Astrocyte of the cerebellum (primary cell): ENCODE measurements around the gene SMARCD3.

Experiments
- DNase-seq: peaks from one replicate; pipeline ENCODE4 v3.0.0-alpha.2; 2011; ENCODE audit warnings: low read depth
- H3K4me3 ChIP-seq: 2 replicates; pipeline ENCODE4 v1.5.1; 2011; ENCODE audit warnings: mild to moderate bottlenecking, low read depth, low read length, moderate library complexity
- in situ Hi-C: cut with HindIII; loops from 2 replicates; pipeline ENCODE4 v1.10.0; 2017; ENCODE audit warnings: low sequenced_read_pairs
- TF ChIP-seq, protein P1 (sequence below): IDR thresholded peaks from 2 replicates; pipeline ENCODE4 v1.5.1; 2012; ENCODE audit warnings: low read length, low read depth, moderate library complexity, mild to moderate bottlenecking; ENCODE audit errors: missing control alignments

SMARCD3 gene

DNA sequence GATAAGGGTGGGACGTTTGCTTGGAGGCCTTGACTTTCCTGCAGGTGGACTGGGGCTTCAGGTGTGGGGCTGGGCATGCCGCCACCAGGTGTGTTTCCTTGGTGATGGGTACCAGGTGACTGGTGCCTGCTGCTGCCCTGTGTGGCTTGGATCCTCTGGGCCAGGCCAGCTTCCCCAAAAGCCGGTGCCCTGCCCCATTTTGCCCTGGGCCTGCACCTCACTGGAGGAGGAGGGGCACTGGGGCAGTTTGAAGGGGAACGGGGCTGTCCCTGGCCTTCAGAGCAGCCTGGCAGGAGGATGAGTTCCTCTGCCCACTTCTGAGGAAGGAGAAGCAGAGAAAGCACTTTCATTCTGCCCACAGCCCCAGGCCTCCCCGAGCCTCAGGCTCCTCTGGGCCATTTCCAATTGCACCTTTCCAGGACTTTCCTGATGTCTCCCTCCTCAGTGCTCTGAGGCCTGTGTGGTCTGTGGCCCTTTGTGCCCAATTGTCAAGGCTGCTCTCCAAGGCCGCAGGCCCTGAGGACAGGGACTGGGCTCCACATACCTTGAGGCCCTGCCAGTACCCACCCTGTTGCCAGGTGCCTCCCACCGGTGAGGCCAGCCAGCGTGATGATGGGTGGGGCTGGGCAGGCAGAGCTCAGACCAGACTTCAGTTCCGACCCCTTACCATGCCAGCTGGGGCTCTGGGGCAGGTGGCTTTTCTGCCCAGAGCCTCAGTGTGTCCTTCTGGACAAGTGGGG, 25.3 kb upstream of the SMARCD3 start:
- no peak for DNase-seq
- in situ Hi-C loops, result no loop called here
- TF ChIP-seq, protein P1, sequence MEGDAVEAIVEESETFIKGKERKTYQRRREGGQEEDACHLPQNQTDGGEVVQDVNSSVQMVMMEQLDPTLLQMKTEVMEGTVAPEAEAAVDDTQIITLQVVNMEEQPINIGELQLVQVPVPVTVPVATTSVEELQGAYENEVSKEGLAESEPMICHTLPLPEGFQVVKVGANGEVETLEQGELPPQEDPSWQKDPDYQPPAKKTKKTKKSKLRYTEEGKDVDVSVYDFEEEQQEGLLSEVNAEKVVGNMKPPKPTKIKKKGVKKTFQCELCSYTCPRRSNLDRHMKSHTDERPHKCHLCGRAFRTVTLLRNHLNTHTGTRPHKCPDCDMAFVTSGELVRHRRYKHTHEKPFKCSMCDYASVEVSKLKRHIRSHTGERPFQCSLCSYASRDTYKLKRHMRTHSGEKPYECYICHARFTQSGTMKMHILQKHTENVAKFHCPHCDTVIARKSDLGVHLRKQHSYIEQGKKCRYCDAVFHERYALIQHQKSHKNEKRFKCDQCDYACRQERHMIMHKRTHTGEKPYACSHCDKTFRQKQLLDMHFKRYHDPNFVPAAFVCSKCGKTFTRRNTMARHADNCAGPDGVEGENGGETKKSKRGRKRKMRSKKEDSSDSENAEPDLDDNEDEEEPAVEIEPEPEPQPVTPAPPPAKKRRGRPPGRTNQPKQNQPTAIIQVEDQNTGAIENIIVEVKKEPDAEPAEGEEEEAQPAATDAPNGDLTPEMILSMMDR, result no peak

DNA sequence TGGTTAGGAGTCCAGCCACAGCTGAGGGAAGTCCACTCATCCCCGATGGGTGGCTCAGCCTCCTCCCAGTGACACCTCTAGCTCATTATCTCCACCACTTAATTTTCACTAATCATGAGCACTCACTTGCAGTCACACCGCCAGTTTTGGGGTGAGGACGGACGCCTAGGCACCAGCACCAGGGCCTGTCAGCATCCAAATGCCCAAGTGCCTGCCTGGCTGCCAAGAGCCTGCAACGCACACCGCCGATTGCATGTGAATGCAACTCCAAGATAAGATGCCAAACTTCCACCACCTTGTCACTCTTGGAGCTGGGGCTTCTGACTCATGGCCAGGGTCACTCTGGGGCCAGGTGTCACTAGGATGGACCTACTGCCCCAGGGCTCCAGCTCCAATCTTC, 24.4 kb upstream of the SMARCD3 start:
- in situ Hi-C loops, result no loop called here
- DNase-seq, result no peak
- TF ChIP-seq, protein P1, result no peak
- H3K4me3 ChIP-seq, result no peak overlapping the region

More for the DNA sequence above, 25.3 kb upstream of the SMARCD3 start:
- H3K4me3 ChIP-seq, result no peak overlapping the region

DNA sequence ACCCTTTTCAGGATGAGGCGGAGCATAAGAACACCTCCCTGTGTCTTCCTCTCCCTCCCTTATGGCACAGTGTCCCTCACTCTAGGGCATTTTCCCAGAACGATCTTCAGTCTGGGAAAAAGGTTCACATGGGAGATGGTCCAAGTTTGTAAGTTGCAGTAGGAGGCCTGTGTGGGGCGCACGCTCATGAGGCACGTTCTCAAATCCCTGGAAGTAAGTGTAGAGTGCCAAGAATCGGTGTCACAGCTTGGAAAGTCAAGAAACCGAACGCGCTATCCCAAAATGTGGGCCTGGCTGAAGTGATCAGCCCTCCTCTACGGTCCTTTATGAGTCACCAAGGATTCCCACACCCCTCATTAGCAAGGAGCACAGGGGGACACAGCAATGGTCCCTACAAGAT, 23.9 kb upstream of the SMARCD3 start:
- in situ Hi-C loops, result no loop called here
- H3K4me3 ChIP-seq, result no peak overlapping the region
- TF ChIP-seq, protein P1, result no peak
- DNase-seq, result no peak

DNA sequence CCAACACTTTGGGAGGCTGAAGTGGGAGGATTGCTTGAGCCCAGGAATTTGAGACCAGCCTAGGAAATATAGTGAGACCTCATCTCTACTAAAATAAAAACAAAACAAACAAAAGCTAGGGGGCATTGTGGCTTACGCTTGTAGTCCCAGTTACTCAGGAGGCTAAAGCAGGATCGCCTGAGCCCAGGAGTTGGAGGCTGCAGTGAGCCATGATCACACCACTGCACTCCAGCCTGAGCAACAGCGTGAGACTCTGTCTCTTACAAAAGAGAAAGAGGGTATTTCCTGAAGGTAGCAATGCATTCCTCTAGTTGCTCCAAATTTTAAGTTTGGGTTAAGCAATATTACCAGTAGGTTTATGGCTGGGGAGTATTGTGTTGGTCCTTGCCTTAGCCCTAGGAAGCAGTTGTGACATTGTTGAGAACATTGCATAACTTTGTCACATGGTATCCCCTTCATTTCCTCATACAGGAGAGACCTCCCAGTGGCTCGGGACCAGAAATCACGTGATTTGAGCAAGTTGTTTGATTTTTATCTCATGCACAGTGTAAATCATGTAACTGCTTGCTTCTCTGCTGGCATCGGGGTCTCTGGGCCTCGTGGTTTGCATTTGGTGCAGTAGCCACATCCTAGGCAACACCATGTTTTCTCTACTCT, 23.3 kb upstream of the SMARCD3 start:
- no peak overlapping the region for H3K4me3 ChIP-seq
- no peak for DNase-seq
- TF ChIP-seq, protein P1, result no peak
- in situ Hi-C loops, result no loop called here

DNA sequence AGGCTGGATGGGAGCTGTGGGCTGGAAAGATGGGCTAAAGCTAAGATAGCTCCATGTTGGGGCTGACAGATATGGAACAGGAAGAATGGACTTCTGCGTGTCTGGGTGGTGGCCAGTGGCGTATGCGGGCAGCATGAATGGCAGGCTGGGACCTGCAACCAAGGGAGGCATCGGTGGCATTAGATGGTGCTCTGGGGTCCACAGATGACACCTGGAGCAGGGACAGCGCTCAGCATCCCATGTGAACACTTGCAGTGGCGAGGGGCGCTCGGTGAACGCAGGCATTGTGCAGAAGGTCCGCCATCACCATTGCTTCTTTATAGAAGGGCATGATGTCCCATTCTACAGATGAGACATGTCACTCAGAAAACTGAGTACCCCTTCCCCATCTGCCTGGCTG, 21.0 kb upstream of the SMARCD3 start:
- in situ Hi-C loops, result no loop called here
- no peak for DNase-seq
- H3K4me3 ChIP-seq, result no peak overlapping the region
- TF ChIP-seq, protein P1, result no peak

DNA sequence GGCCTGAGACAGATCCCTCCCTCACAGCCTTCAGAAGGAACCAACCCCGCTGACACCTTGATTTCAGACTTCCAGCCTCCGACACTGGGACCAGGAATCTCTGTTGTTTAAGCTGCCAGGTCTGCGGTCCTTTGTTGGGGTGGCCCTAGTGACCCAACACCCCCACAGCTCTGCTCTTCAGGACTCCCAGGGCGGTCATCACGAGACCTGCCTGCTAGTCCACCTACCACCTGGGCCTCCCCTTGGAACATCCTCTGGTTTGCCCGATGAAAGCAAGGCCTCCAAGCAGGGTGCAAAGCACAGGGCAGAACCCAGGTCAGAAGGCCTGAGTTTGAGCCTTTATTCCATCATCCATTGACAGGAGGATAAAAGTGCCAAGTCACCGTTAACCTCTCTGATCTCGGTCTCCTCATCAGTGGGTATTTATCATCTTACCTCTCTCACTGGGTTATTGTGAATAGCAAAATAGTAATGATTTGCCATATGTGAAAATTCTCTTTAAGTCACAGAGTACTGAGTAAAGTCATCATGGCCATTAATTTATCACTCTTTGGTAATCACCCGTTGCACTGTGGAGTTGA, 16.9 kb upstream of the SMARCD3 start:
- in situ Hi-C loops, result no loop called here
- no peak overlapping the region for H3K4me3 ChIP-seq
- TF ChIP-seq, protein P1, result no peak
- DNase-seq, result no peak
